ENCODE results near the gene PFDN5. TPM values are rescaled to one million over a fixed set of nuclear protein-coding genes. Genes with fewer than 3 reads are reported as not detected.

PFDN5 gene
- total and polyA plus RNA-seq, 4 donors: 118 to 245 (median 206) TPM

DNA sequence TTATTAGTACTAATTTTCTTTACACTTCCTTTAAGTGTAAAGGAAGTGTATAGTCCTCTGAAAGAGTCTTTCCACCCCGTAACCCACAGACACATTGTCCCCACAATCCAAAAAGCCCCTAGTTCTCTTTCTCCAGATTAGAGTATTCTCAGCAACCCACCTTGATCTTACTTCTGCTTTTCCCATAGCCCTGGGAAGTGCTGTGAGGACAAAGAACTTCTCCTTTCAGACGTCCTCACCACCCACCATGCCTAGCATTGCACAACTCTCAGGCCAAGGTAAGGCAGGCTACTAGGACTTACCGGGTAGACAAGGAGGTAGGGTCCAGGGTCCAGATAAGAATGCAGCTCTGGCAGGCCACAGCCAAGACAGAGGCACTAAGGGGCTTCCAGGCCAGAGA is 18.7 kb downstream of the PFDN5 start:
- DNase-seq (ENCODE audit: low spot score): no peak
- Histone ChIP-seq H3K9me3 (ENCODE audit: control insufficient read depth in 4 of 4, low read length in 3 of 4) (no peaks in the 10 kb centered on the region), H3K9ac (ENCODE audit: low read depth in 1 of 2, low read length in 2 of 2) (no peak overlapping the region), H3K36me3 (ENCODE audit: control insufficient read depth in 4 of 4, insufficient read depth in 3 of 4, low read depth in 1 of 4, low read length in 3 of 4) (peaks cover 8 to 41% (median 25%) of the 10 kb centered on the region in 4 donors), H3K4me1 (ENCODE audit: control insufficient read depth in 4 of 4, insufficient read depth in 4 of 4, low read length in 3 of 4) (no peaks in the 10 kb centered on the region), H3K27ac (ENCODE audit: low read depth in 1 of 2, low read length in 2 of 2) (no peak overlapping the region), H3K27me3 (ENCODE audit: control insufficient read depth in 4 of 4, insufficient read depth in 4 of 4, low read length in 3 of 4) (no peaks in the 10 kb centered on the region), H3K4me3 (ENCODE audit: low read depth in 1 of 3, low read length in 3 of 3) (no peak overlapping the region)
- WGBS: 55% methylated on average over 3 of the region's 3 CpGs
- TF ChIP-seq SP1 (IDR thresholded peaks at IDR 0.05): no peak
- TF ChIP-seq FOXA1 (IDR thresholded peaks at IDR 0.05): no peak
- TF ChIP-seq, protein P1, sequence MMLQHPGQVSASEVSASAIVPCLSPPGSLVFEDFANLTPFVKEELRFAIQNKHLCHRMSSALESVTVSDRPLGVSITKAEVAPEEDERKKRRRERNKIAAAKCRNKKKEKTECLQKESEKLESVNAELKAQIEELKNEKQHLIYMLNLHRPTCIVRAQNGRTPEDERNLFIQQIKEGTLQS (IDR thresholded peaks at IDR 0.05): no peak
- TF ChIP-seq GABPA (IDR thresholded peaks at IDR 0.05 in 1 of 2, conservative IDR thresholded peaks at IDR 0.05 in 1 of 2): no peak
- no peak for TF ChIP-seq YY1 (IDR thresholded peaks at IDR 0.05)
- TF ChIP-seq, protein P2, sequence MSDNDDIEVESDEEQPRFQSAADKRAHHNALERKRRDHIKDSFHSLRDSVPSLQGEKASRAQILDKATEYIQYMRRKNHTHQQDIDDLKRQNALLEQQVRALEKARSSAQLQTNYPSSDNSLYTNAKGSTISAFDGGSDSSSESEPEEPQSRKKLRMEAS (IDR thresholded peaks at IDR 0.05): no peak
- no peak for TF ChIP-seq RXRA (IDR thresholded peaks at IDR 0.05)
- no peak for TF ChIP-seq RAD21 (IDR thresholded peaks at IDR 0.05)
- TF ChIP-seq HNF4G (IDR thresholded peaks at IDR 0.05): no peak
- TF ChIP-seq FOXA2 (IDR thresholded peaks at IDR 0.05): no peak
- TF ChIP-seq, protein P3, sequence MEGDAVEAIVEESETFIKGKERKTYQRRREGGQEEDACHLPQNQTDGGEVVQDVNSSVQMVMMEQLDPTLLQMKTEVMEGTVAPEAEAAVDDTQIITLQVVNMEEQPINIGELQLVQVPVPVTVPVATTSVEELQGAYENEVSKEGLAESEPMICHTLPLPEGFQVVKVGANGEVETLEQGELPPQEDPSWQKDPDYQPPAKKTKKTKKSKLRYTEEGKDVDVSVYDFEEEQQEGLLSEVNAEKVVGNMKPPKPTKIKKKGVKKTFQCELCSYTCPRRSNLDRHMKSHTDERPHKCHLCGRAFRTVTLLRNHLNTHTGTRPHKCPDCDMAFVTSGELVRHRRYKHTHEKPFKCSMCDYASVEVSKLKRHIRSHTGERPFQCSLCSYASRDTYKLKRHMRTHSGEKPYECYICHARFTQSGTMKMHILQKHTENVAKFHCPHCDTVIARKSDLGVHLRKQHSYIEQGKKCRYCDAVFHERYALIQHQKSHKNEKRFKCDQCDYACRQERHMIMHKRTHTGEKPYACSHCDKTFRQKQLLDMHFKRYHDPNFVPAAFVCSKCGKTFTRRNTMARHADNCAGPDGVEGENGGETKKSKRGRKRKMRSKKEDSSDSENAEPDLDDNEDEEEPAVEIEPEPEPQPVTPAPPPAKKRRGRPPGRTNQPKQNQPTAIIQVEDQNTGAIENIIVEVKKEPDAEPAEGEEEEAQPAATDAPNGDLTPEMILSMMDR (IDR thresholded peaks at IDR 0.05; ENCODE audit: low read depth, low read length, missing input control): no peak
- TF ChIP-seq TAF1 (conservative IDR thresholded peaks at IDR 0.05): no peak
- TF ChIP-seq, protein P4, sequence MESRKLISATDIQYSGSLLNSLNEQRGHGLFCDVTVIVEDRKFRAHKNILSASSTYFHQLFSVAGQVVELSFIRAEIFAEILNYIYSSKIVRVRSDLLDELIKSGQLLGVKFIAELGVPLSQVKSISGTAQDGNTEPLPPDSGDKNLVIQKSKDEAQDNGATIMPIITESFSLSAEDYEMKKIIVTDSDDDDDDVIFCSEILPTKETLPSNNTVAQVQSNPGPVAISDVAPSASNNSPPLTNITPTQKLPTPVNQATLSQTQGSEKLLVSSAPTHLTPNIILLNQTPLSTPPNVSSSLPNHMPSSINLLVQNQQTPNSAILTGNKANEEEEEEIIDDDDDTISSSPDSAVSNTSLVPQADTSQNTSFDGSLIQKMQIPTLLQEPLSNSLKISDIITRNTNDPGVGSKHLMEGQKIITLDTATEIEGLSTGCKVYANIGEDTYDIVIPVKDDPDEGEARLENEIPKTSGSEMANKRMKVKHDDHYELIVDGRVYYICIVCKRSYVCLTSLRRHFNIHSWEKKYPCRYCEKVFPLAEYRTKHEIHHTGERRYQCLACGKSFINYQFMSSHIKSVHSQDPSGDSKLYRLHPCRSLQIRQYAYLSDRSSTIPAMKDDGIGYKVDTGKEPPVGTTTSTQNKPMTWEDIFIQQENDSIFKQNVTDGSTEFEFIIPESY (IDR thresholded peaks at IDR 0.05): no peak
- no peak for TF ChIP-seq EGR1 (IDR thresholded peaks at IDR 0.05; ENCODE audit: low read depth in 2 of 2)
- TF ChIP-seq, protein P5, sequence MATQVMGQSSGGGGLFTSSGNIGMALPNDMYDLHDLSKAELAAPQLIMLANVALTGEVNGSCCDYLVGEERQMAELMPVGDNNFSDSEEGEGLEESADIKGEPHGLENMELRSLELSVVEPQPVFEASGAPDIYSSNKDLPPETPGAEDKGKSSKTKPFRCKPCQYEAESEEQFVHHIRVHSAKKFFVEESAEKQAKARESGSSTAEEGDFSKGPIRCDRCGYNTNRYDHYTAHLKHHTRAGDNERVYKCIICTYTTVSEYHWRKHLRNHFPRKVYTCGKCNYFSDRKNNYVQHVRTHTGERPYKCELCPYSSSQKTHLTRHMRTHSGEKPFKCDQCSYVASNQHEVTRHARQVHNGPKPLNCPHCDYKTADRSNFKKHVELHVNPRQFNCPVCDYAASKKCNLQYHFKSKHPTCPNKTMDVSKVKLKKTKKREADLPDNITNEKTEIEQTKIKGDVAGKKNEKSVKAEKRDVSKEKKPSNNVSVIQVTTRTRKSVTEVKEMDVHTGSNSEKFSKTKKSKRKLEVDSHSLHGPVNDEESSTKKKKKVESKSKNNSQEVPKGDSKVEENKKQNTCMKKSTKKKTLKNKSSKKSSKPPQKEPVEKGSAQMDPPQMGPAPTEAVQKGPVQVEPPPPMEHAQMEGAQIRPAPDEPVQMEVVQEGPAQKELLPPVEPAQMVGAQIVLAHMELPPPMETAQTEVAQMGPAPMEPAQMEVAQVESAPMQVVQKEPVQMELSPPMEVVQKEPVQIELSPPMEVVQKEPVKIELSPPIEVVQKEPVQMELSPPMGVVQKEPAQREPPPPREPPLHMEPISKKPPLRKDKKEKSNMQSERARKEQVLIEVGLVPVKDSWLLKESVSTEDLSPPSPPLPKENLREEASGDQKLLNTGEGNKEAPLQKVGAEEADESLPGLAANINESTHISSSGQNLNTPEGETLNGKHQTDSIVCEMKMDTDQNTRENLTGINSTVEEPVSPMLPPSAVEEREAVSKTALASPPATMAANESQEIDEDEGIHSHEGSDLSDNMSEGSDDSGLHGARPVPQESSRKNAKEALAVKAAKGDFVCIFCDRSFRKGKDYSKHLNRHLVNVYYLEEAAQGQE (IDR thresholded peaks at IDR 0.05): no peak
- TF ChIP-seq NR2F2 (IDR thresholded peaks at IDR 0.05): no peak
- no peak for TF ChIP-seq JUND (IDR thresholded peaks at IDR 0.05)

All from liver (tissue), 9 donors.